Dedifferentiated amniotic fluid mesenchymal stem cell (primary cell): ENCODE data around the gene TBC1D24.
A peak's percentile ranks its signal among the peaks of the same experiment; 100 is the strongest.
"Not testable (repeated sequence)": the region's sequence is repeated elsewhere in the genome, so short reads cannot be mapped to it uniquely, and the experiment has no call there.

Experiments used
- DNase-seq: peaks from one replicate; pipeline ENCODE4 v3.0.0-alpha.2; 2016; ENCODE audit errors: extremely low spot score

The TBC1D24 gene

DNA sequence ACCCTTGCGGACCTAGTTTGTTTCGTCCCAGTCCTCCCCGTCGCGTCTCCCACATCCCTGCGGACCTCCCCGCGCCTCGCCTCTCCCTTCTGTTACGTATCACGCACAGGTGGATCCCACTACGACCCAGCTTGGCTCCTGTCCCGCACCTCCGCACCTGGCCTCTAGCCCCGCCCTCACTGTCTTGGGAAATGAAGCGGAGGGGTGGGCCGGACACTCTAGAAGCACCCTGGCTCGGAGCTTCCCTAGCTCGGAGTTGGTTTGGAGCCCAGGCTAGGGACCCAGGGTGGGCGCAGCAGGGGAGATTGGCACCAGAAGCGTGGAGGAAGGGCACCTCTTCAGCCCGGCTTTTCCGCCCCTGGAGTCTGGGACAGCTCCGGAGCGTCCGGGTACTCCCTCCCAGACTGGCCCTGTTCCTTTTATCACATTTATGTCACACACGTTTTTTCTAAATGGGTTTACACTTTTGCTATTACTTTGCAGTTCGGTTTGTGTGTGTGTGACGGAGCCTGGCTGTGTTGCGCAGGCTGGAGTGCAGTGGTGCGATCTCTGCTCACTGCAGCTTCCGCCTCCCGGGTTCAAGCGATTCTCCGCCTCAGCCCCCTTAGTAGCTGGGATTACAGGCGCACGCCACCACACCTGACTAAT is 57.7 kb downstream of the TBC1D24 start:
- no peak for DNase-seq

DNA sequence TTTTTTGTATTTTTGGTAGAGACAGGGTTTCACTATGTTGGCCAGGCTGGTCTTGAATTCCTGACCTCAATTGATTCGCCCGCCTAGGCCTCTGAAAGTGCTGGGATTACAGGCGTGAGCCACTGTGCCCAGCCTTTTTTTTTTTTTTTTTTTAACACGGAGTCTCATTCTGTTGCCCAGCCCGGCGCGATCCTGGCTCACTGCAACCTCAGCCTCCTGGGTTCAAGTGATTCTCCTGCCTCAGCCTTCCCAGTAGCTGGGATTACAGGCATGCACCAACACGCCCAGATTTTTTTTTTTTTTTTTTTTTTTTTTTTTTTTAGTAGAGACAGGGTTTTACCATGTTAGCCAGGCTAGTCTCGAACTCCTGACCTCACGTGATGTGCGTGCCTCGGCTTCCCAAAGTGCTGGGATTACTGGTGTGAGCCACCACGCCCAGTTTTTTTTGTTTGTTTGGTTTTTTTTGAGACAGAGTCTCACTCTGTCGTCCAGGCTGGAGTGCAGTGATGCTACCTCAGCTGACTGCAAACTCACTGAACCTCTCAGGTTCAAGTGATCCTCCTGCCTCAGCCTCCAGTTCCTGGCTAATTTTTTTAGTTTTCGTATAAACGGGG is 58.3 kb downstream of the TBC1D24 start:
- DNase-seq: not testable (repeated sequence)

DNA sequence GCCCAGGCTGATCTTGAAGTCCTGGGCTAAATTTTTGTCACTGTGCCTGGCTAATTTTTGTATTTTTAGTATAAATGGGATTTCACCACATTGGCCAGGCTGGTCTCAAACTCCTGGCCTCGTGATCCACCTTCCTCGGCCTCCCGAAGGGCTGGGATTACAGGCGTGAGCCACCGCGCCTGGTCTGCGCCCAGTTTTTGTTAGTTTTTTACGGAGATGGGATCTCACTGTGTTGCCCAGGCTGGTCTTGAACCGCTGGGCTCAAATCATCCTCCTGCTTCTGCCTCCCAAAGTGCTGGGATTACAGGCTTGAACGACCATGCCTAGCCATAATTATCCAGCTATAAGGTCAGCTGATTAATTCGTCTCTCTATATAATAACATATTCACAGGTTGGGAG is 59.0 kb downstream of the TBC1D24 start:
- DNase-seq: no peak

DNA sequence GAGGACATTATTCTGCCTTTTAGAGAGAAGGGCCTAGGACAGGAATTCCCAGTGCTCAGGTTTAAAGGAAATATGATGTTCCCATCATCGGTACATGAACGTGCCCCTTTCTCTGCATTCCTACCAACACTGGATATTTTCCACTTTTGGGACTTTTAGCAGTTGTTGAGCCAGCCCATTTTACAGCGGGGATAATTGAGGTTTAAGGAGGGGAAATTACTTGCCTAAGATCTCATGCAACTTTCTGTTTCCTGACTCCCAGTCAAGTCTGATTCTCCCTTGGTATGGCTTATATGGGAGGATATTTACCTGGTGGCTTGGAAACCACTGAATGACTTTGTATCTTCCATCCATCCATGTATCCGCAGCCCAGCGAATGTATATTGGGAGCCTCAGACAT is 59.4 kb downstream of the TBC1D24 start:
- not testable (repeated sequence) for DNase-seq

DNA sequence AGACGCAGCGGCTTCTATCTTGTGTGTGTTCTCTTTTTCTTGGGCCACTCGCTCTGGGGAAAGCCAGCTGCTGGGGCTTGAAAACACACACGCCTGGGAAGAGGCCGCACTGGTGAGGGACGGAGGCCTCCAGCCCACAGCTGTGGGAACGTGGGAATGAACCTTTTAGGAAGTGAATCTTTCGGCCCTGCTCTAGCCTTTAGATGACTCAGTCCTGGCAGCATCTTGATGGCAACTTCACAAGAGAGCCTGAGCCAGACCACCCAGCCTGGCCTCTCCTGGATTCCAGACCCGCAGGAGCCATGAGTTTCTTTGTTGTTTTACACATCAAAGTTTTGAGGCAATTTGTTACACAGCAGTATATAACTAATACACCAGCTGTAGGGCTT is 60.7 kb downstream of the TBC1D24 start:
- no peak for DNase-seq

DNA sequence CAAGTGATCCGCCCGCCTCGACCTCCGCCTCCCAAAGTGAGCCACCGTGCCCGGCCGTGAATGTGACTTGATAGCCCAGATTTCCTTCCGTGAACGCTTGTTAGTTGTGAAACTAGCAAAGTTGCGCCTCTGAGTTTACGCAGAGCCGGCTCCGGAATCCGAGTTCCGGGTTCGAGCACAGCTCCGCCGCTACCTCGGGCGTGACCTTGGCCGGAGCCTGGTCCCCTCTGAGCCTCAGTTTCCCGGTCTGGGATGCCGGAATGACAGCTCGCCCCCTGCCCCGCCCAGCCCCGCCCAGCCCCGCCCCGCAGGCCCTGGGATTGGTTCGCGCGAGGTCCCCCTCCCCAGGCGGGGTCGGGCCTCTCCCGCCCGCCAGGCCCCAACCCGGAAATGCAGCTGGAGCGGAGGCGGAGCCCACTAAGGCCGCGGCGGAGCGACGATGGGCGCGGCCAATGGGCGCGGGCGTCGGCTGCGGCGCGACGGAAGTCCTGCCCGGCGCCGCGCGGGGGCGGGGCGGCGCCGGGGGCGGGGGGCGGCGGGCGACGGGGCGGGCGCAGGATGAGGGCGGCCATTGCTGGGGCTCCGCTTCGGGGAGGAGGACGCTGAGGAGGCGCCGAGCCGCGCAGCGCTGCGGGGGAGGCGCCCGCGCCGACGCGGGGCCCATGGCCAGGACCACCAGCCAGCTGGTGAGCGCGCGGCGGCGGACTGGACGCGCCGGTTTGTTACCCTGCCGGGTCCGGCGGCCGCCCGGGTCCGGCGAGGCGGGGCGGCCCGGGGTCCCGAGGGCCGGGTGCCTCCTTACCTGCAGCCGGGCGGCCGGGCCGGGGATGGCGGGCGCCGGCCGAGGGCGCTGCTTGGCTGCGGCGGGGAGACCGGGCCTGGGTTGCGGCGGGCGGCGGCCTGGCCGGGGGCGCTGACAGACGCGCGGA is 62.8 kb downstream of the TBC1D24 start, which contains the start of gene PDPK1:
Gene PDPK1 (plus strand): TSS at position 571 of the 929 bp plus-strand sequence. CDS start 92 bp downstream, at position 663.
- DNase-seq: peak; percentile 93

DNA sequence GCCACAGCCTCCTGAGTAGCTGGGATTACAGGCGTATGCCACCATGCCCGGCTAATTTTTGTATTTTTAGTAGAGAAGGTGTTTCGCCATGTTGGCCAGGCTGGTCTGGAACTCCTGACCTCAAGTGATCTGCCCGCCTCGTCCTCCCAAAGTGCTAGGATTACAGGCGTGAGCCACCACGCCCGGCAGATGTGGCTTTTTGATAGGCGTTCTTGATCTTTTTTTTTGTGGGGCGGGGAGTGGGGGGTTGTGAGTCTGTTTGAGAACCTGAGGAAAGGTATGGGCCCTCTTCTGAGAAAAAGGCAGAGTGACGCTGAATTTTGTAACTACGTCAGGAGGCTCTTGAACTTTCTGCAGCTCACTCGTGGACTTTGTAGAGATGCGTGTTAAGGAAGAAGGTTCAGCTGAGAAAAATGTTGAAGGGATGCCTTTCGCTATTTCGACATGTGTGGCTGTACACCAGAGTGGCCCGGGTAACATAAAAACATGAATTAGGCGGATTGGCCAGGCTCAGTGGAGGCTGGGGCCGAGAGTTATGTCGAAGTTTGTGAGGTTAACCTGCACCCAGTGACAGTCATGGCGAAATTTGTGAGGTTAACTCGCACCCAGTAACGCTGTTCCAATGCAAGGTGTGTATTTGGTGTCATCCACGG is 64.4 kb downstream of the TBC1D24 start:
- DNase-seq: not testable (repeated sequence)

DNA sequence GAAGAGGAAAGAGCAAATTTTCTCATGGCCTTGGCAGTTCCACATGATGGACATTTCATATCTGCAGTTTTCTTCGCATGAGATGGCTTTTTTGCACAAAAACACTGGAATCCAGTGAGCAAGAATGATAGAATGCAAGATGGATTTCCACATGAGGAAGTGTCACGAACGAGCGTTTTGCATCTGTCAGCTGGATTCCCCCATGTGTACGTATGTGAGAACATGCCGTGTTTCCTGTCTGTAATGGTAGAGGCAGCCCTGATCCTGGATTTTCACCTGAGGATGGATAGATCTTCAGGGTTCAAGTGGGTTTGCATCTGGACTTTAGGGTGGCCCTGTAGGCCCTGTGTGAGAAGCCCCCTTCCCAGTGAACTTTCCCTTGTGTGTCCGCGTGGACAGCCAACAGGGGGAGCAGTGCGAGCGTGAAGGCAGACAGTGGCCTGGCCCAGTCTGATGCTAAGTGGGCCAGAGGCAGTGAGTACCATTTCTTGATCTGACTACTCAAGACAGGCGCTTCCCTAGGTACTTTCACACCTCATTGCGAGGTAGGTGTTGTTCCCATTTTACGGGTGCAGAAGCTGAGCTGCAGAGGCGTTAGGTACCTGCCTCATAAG is 65.0 kb downstream of the TBC1D24 start:
- DNase-seq: not testable (repeated sequence)

DNA sequence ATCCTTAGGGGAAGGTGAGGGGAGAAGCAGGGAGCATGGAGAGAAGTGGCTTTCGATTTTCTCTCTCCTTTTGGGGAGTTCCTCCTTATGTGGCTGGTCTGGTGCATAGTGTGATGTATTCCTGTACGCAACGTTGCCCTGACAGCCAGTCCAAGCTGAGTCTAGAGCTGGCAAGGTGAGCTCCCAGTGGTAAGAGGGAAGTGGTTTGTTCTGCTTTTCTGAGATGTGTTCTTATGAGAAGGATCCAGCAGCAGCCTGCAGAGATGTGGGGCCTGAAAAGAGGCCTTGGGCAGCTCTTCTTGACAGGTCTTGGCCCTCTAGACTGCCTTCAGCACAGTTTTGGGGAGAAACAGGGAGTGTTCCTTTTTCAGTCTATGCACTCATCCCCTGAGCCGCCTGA is 66.0 kb downstream of the TBC1D24 start:
- DNase-seq: not testable (repeated sequence)

DNA sequence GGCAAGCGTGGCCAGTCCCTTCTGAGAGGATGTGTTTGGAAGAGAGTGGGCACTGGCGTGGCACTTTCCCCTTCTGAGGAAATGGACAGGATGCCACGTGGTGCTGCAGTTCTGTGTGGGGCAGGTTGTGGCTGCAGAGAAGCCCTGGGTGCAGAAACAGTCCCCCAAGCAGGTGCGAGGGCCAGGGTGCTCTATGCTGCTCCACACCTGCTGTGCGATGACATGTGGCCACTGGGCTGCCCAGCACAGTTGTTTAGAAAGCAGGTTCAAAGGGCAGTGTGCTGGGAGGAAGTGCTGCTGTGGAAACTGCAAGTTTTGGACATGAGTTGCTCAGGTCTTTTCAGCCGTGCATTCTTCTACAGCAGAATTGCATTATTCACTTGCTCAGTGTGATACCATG is 66.5 kb downstream of the TBC1D24 start:
- DNase-seq: not testable (repeated sequence)

DNA sequence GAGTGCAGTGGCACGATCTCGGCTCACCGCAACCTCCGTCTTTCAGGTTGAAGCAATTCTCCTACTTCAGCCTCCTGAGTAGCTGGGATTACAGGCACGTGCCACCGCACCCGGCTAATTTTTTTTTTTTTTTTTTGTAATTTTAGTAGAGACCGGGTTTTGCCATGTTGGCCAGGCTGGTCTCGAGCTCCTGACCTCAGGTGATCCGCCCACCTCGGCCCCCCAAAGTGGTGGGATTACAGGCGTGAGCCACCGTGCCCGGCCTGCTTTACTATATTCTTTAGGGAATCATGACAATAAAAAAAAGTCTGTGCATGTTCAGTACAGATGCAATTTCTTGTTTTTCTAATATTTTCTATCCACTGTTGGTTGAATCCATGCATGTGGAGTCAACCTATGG is 68.8 kb downstream of the TBC1D24 start:
- DNase-seq: not testable (repeated sequence)

DNA sequence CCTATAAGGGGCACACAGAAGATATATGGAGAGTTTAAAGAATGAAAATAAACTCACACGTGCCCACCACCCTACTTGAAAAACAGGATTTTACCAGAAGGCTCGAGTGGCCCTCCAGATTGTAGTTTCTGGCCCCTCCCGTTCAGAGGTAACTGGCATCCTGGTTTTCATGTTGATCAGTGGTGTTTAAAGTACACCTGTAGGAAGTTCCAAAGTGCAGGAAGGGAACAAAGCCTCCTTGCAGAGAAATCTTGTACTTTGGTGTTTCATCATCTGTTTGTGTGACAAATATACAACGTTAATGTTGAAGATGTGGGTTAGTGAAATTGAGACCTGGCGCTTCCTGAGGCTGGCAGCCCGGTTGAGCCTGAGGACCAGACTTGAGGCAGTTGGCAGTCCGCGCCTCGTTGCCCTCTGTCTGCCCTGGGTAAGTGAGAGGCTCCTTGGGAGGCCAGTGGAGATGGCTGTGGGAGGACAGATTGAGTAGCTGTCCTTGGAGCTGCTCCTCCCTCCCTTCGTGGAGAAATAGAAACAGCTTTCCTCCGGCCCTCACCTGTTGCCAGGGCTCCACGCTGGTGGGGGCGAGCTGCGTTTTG is 75.5 kb downstream of the TBC1D24 start:
- DNase-seq: not testable (repeated sequence)

DNA sequence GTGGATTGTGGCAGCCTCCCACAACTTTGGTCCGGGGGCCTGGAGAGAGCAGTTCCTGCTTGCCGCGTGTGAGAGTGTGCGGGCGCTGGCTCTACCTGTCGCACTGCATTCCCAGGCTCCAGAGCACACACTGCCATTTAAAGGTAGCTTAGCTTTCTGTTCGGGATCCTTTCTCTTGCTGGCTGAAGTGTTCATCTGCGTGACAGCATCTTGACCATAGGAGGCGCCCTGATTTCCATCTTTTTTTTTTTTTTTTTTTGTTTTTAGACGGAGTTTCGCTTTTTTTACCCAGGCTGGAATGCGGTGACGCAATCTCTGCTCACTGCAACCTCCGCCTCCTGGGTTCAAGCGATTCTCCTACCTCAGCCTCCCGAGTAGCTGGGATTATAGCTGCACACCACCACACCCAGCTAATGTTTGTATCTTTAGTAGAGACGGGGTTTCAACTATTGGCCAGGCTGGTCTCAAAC is 76.5 kb downstream of the TBC1D24 start:
- not testable (repeated sequence) for DNase-seq

DNA sequence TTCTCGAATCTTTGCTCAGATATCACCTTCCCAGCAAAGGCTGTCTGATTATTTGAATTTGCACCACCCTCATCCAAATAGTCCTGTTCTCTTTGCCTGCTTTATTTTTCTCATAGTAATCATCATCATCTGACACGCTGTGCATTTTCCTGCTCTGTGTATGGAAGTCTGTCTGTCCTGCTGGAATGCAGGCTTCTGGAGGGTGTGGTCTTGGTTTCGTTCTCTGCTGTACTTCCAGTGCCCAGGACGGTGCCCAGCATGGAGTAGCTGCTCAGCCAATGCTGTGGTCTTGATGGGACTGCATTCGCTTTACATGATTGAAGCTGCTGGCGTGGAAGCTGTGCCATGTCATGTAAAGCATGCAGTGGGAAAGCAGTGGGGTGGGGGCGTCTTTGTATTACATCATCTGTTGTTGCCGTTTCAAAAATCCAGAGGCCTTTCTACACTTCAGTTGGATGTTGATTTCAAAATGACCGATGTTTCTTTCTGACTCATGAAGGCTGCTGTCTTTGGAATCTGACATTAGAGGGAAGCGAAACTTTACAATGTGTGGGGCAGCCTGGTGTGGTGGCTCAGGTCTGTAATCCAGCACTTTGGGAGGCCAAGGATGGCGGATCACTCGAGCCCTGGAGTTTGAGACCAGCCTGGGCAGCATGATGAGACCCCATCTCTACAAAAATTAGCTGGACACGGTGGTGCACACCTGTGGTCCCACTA is 79.9 kb downstream of the TBC1D24 start:
- DNase-seq: not testable (repeated sequence)
